Measurements from ENCODE around the gene MYH15.

Gene MYH15

GRCh38 chr3:108510496-108510895 lies at the start of gene MYH15:
Gene MYH15, minus strand, starts transcription at chr3:108510596. Its CDS starts 66 bp downstream, at chr3:108510530.
- no peak for DNase-seq (ENCODE audit: low spot score)
- in situ Hi-C loops (cut with MboI; ENCODE audit: low pct_unique_long_range_greater_than_20kb, low sequenced_read_pairs, unreplicated experiment) = loop anchor here (25.0 kb wide), 1 partner anchor 402 kb away; no protein-coding TSS in a partner anchor
- no peak for TF ChIP-seq CTCF (IDR thresholded peaks at IDR 0.05; ENCODE audit: extremely low read depth, insufficient read depth, missing control alignments)

GRCh38 chr3:108555966-108556581 lies 45.7 kb upstream of the MYH15 start:
- no peak for TF ChIP-seq CTCF (IDR thresholded peaks at IDR 0.05; ENCODE audit: extremely low read depth, insufficient read depth, missing control alignments)
- DNase-seq (ENCODE audit: low spot score) = no peak
- in situ Hi-C loops (cut with MboI; ENCODE audit: low pct_unique_long_range_greater_than_20kb, low sequenced_read_pairs, unreplicated experiment) = loop anchor here (10.0 kb wide), 1 partner anchor 61 kb away; no protein-coding TSS in a partner anchor

- no peak for DNase-seq (ENCODE audit: low spot score)
- in situ Hi-C loops (cut with MboI; ENCODE audit: low pct_unique_long_range_greater_than_20kb, low sequenced_read_pairs, unreplicated experiment) = loop anchor here (10.0 kb wide), 1 partner anchor 60 kb away; no protein-coding TSS in a partner anchor
- TF ChIP-seq CTCF (IDR thresholded peaks at IDR 0.05; ENCODE audit: extremely low read depth, insufficient read depth, missing control alignments) = no peak
Observed at GRCh38 chr3:108554913-108555571, 44.6 kb upstream of the MYH15 start.

GRCh38 chr3:108554229-108554628 lies 43.8 kb upstream of the MYH15 start:
- in situ Hi-C loops (cut with MboI; ENCODE audit: low pct_unique_long_range_greater_than_20kb, low sequenced_read_pairs, unreplicated experiment) = loop anchor here (10.0 kb wide), 1 partner anchor 59 kb away; no protein-coding TSS in a partner anchor
- TF ChIP-seq CTCF (IDR thresholded peaks at IDR 0.05; ENCODE audit: extremely low read depth, insufficient read depth, missing control alignments) = no peak
- DNase-seq (ENCODE audit: low spot score) = no peak

GRCh38 chr3:108552267-108553159 lies 42.1 kb upstream of the MYH15 start:
- TF ChIP-seq CTCF (IDR thresholded peaks at IDR 0.05; ENCODE audit: extremely low read depth, insufficient read depth, missing control alignments) = peak; percentile 53
- in situ Hi-C loops (cut with MboI; ENCODE audit: low pct_unique_long_range_greater_than_20kb, low sequenced_read_pairs, unreplicated experiment) = loop anchor here (10.0 kb wide), 1 partner anchor 58 kb away; no protein-coding TSS in a partner anchor
- DNase-seq (ENCODE audit: low spot score) = no peak

- in situ Hi-C loops (cut with MboI; ENCODE audit: low pct_unique_long_range_greater_than_20kb, low sequenced_read_pairs, unreplicated experiment) = no loop called here
- TF ChIP-seq CTCF (IDR thresholded peaks at IDR 0.05; ENCODE audit: extremely low read depth, insufficient read depth, missing control alignments) = no peak
- DNase-seq (ENCODE audit: low spot score) = no peak
Observed at GRCh38 chr3:108548886-108549285, 38.5 kb upstream of the MYH15 start.

Measured in GM13977 (cell line).